IPS-18c (cell line): Measurements from ENCODE around the gene TJP2.

Source experiments
- H3K4me3 ChIP-seq: 2 replicates; pipeline ENCODE4 v1.7.0; 2013; ENCODE audit warnings: low read depth, mild to moderate bottlenecking, low read length, moderate library complexity; ENCODE audit not compliant: insufficient read depth
- H3K9me3 ChIP-seq: one replicate; pipeline ENCODE4 v1.6.1; 2013; ENCODE audit warnings: mild to moderate bottlenecking, low read length, moderate library complexity; ENCODE audit not compliant: control insufficient read depth, insufficient read depth

Gene TJP2

DNA sequence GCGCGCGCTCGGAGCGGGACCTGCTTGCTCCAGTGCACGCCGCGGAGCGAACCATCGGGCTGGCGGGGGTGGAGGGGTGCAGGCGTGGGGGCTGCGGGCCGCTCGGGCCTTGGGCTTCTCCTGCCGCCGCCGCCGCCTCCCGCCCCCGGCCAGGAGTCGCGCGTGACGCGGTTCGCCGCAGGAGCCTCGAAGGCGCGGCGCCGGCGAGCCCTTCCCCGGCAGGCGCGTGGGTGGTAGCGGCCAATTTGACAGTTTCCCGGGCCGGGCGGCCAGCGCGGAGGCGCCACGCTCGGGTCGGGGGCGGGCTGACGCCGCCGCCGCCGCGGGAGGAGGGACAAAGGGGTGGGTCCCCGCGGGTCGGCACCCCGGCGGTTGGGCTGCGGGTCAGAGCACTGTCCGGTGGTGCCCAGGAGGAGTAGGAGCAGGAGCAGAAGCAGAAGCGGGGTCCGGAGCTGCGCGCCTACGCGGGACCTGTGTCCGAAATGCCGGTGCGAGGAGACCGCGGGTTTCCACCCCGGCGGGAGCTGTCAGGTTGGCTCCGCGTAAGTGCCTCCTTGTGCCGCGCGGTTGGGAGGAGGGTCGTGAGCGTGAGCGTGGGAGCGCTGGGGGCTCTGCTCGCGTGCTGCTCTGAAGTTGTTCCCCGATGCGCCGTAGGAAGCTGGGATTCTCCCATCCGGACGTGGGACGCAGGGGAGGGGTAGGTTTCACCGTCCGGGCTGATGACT lies at the start of gene TJP2:
Gene TJP2 (plus strand): TSS at position 387 of the 725 bp plus-strand sequence. CDS start 96 bp downstream, at position 483.
- peak within 1 kb of the TSS; percentile 71 for H3K4me3 ChIP-seq
- no peaks in the 10 kb centered on the region for H3K9me3 ChIP-seq

DNA sequence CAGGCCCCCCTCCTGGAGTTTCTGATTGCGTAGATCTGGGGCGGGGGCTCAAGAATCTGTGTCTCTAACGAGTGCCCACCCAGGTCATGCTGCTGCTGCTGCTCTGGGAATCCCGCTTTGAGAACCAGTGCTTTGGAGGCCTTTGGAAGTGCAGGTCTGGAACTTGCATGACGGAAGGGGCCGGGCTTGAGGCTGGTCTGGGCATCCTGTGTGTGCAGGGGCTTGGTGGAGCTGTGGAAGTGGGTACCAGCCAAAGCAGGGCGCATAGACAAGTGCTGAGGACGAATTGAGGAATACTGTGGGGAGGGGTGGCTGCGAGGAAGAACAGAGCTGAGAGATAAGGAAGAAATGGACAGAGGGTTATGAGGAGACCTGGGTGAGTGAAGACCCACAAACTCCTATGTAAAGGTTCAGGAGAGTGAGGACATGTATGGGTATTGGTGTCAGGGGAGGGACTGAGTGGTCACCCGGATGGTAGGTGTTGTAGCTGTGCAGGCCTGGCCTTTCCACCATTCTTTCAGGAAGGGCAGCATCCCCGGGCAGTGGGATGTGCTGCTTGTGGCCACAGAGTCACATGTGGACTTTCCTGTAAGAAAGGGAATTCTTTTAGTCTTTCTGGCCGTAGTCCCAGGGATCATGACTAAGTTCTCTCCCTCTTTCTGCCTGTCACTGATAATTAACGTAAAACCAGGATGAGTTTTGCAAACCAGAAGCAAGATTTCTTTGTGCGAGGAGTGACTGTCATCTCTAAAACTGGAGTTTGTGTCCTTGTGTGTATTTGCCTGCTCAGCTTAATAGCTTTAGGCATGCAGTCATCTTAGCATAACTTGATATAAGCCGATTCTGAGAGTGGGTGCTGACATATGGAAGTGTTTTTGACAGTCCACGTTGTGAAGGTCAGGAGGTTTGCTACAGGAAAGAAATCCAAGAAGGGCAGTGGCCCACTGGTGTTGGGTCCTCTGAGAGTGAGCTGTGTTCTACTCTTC lies 43.3 kb upstream of the TJP2 start:
- Histone ChIP-seq H3K4me3 (no peak overlapping the region), H3K9me3 (no peaks in the 10 kb centered on the region)

DNA sequence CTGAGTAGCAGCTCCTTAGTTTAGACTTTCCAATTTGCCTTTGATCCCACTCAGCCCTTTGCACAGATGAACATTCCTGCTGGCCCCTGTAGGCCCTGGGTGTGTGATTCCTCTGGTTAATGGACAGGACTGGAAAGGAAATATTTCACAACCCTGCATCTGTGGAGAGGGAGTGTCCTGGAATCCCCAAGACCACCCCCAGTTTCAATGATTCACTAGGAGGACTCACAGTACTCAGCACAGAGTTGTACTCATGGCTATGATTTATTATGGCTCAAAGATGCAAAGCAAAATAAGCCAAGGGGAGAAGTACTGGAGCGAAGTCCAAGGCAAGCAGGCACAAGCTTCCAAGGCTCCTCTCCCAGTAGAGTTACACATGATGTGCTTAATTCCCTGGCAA lies 42.4 kb upstream of the TJP2 start:
- Histone ChIP-seq H3K4me3 (no peak overlapping the region), H3K9me3 (no peaks in the 10 kb centered on the region)

DNA sequence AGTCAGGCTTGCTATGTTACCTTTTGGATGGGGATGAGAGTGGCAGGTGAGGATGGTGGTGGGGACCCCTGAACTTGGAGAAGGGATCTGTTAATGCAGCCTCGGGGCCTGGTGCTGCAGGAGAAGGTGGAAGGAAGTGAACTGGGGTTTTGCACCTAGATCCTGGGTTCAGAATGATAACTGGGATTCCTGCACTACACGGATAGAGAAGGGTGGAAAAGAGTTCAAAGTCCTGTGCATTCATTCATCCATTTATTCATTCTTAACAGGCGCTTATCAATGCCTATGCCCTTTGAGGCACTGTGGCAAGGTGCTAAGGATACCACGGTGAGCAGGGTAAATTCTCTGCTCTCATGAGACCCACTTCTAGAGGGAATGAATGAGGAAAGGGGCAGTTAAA lies 41.7 kb upstream of the TJP2 start:
- H3K9me3 ChIP-seq, result no peaks in the 10 kb centered on the region

DNA sequence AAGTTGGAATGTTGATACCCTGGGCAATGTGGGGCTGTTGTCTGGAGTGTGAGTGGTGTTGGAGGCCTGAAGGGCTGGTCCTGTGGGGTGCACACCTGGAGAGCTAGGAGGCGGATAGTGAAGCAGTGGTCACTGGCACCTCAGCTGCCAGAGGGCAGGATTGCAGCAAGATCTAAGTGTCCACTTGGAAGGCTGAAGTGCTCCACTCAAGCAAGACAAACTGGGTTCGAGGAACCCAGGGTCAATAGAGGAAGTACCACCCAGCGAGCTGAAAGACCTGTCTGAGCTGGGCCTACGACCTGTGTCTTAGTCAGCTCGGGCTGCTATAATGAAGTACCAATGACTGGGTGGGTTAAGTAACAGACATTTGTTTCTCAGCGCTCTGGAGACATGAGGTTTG lies 39.7 kb upstream of the TJP2 start:
- H3K4me3 ChIP-seq, result no peak overlapping the region
- no peaks in the 10 kb centered on the region for H3K9me3 ChIP-seq

More for the DNA sequence above, 41.7 kb upstream of the TJP2 start:
- no peak overlapping the region for H3K4me3 ChIP-seq

DNA sequence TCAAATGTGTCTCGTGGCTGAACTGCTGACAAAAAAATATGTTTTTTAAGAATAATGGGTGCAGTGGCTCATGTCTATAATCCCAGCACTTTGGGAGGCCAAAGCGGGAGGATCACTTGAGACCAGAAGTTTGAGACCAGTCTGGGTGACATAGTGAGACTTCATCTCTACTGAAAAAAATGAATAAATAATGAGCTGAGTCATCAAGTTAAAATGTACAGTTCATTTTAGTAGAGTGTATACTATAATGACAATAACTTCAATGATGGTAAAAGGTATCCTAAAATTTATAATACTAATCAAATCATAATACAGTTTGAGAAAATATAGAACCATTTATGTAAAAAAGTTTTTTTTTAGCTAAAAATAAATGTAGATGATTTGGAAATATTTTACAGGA lies 37.9 kb upstream of the TJP2 start:
- no peaks in the 10 kb centered on the region for H3K9me3 ChIP-seq
- H3K4me3 ChIP-seq, result no peak overlapping the region

DNA sequence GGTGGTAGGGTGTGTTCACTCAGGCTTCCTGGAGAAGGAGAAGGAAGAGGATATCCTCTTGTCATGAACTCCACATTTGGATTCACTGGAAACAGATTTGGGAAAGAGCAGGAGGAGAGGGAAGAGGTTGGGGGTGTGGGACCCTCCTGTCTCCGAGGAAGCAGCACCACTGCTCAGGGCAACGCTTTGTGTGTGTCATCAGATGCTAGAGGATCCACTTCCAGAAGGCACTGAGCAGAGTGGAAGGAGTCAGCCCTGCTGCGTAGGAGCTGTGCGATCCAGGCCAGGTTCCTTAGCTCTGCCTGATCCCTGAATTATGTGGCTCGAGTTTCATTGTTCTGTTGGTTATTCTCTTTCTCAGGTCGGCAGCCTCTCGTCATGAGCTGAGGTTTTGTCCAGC lies 37.3 kb upstream of the TJP2 start:
- no peaks in the 10 kb centered on the region for H3K9me3 ChIP-seq
- no peak overlapping the region for H3K4me3 ChIP-seq

DNA sequence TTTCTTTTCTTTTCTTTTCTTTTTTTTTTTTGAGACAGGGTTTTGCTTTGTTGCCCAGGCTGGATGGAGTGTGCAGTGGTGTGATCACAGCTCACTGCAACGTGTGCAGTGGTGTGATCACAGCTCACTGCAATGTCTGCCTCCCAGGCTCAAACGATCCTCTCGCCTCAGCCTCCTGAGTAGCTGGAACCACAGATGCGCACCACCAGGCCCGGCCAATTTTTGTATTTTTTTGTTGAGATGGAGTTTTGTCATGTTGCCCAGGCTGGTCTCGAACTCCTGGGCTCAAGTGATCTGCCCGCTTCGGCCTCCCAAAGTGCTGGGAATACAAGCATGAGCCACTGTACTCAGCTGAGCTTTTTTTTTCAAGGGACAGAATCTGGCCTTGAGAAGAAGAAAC lies 36.8 kb upstream of the TJP2 start:
- Histone ChIP-seq H3K4me3 (no peak overlapping the region), H3K9me3 (no peaks in the 10 kb centered on the region)

DNA sequence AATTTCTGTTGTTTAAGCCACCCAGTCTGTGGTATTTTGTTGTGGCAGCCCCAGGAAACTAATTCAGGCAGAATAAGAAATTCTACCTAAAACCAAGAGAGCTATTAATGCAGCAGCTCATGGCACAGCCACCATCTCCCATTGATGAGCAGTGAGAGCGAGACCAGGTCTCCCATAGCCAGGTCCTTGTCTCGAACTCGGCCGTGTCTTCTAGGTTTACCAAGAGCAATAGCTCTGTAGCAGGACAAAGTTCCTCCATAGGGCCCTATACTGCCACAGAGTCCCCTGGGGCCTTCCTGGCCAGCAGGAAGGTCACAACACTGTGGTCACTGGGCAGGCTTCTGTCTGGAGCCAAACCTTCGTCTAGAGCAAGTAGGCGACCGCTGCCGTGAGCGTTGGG lies 34.5 kb upstream of the TJP2 start:
- Histone ChIP-seq H3K4me3 (no peak overlapping the region), H3K9me3 (no peaks in the 10 kb centered on the region)

DNA sequence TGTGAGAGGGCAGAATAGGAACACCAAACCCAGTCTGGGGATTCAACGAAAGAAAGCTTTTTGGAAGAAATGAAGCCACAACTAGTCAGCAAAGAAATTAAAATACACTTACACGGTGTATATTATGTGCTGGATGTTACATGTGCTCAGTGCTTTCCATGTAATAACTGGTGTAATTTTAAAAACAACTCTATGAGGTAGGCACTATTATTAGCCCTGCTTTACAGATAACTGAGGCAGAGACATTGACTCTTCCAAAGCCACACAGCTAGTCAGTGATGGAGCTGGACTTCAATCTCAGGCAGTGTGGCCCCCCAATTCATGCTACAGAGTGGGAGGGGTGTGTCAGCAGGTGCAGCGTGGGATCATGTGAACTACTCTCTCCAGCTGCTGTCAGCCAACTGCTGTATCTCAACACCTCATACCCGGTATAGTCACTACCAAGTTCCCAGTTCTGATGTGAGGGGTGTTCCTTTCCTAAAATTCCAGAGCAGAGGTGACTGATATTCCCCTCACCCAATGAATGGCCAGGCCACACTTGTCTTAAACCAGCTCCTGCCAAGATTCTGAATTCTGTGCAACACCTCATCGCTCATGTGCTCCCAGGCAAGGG lies 33.8 kb upstream of the TJP2 start:
- Histone ChIP-seq H3K4me3 (no peak overlapping the region), H3K9me3 (no peaks in the 10 kb centered on the region)

DNA sequence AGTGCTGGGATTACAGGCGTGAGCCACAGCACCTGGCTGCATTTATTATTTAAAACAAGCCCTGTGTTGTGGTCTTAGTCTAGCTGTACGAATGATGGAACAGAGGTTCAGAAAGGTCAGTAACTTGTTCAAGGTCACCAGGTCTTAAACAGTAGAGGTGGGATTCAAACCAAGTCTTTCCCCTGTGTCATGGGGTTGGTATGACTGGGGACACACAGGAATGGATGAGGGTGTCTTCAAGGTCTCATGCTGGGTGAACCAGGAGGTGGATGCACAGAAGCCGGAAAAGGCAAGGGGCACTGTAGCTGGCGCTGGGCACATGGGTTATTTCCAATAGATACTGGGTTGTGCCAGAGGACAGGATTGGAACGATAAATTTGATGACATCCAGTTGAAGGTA lies 32.2 kb upstream of the TJP2 start:
- H3K4me3 ChIP-seq, result no peak overlapping the region
- no peaks in the 10 kb centered on the region for H3K9me3 ChIP-seq

DNA sequence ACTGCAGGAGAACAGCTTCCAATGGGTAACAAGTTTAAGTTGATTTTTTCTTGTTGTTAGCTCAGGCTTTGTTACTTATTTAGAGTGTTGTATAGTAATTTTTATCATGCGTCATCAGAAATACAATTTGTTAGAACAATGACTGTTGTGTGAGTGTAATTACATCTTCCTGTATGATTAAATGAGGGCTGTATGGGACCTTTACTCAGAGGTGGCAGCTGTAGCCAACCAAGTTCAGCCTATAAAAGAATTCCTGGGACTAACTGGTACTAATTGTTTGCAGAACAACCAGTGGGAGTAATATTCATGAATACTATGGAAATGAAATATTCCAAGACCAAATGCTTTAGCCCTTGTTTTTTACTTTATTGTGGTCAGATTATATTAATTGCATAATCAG lies 30.8 kb upstream of the TJP2 start:
- Histone ChIP-seq H3K9me3 (no peaks in the 10 kb centered on the region), H3K4me3 (no peak overlapping the region)

DNA sequence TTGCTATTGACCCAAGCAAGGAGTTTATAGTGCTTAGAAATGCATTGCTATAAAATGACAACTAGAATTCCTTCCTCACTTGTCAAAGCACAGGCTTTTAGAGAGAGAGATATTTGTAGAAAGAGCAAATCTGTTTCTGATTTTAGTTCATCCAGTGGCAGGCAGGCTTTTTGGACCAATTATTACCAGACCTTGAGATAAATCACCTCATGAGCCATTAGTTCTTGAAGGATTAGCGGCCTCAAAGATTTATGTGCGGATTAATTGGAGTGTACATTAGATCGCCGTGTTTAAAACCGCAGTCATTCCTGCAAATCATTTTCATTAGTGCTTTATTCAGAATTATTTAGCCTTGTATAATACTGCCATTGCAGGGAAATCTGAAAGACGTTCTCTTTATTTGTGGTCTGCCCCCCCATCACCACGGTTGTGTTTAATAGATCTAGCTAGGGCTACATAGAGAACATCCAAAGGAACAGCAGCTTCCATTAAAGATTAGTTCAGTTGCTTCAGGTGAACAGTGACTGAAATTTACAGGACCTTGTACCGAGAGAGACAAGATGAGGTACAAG lies 28.8 kb upstream of the TJP2 start:
- no peaks in the 10 kb centered on the region for H3K9me3 ChIP-seq
- H3K4me3 ChIP-seq, result no peak overlapping the region

DNA sequence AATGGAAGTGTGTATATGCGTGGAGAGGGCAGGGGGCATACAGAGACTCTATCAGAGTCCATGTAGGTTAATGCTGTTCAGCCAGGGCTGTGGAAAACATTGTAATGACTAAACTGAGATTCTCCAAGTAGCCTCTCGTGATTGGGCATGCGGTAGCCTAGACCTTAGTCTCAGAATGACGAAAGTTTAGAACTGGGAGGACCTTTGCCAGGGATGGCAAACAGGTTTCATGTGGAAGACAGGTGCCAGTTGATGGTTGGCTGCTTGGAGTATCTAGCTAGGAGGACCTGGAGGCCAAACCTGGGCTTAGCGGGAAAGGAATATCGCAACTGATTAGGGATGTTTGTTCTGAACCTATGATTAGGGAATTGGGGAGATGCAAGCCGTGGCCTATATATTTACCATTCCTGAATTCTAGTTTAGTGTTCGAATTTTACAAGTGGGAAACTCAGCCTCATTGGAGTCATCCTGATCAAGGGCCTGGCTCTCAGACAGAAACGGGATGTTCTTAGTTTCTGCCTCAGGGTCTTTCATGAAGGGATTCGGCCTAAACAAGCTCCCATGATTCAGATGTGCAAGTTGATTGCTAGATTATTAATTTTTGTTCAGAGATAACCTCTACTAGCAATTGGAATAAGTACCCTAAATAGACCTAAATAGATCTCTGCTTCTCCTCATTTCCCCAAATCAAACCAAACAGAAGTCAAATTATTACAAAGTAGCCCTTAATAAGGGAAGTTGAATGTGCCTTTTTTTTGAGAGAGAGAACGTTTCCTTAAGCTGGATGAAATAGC lies 26.8 kb upstream of the TJP2 start:
- Histone ChIP-seq H3K4me3 (no peak overlapping the region), H3K9me3 (no peaks in the 10 kb centered on the region)

DNA sequence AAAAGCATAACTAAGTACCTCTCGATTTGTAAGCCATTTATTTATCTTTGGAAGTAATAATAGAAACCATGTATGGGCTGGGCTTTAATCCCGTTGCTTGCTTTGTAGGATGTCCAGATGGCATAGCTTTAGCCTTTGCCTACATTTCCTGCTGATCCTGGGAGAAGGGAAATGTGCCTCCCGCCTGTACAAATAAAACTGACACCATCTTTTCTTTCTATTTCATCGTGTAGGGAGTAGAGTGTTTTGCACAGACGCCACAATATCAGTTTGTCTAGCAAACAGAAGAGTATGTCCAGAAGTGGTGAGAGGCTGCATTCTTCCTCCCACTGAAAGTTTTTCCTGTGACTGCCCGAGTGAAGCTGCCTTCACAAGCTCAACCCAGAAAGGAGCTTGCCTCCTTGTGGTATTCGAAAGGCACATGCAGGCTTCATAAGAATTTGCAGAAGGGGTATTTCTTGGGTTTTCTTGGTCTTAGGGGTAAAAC lies 24.7 kb upstream of the TJP2 start:
- Histone ChIP-seq H3K4me3 (no peak overlapping the region), H3K9me3 (no peaks in the 10 kb centered on the region)

DNA sequence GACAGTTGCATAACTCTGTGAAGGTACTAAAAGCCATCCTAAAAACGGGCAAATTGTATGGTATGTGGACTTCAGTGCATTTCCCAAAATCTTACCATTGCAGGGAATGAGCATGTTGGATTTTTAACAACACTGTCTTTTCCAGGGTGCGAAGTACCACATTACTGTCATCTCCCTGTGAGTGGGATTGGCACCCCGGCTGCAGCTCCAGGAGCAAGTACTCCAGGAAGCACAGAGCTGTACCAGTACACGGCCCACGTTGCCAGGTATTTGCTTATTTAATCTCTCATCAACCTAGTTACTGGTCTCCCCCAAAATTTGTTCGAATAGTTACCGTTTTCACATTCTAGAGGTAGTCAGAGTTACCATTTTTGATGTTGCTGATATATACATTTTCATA lies 22.6 kb upstream of the TJP2 start:
- no peaks in the 10 kb centered on the region for H3K9me3 ChIP-seq
- no peak overlapping the region for H3K4me3 ChIP-seq
